Measurements from ENCODE around the gene PIBF1. TPM values are rescaled to one million over a fixed set of nuclear protein-coding genes. Genes with fewer than 3 reads are reported as not detected.
A peak's percentile ranks its signal among the peaks of the same experiment; 100 is the strongest.

PIBF1 gene
- total and polyA plus RNA-seq, 10 of the 15 experiments (the other 5 are each of a cell fraction or from before 2014, with no cell fraction given), result 6.4 to 24.5 (median 11.1) TPM

GRCh38 chr13:72864142-72865011 lies 82.4 kb downstream of the PIBF1 start:
- FAIRE-seq (peak; percentile 90), DNase-seq (ENCODE audit: low read depth, low spot score) (peak; percentile 21), ATAC-seq (peak; percentile 91)
- H3K36me3 ChIP-seq (ENCODE audit: control insufficient read depth in 2 of 2, insufficient read depth in 2 of 2, low read length in 1 of 2), result no peaks in the 10 kb centered on the region; a peak in 1 of 4 replicates
- peaks cover 4% of the 10 kb centered on the region; the same call in 2 of the 3 replicates for H3K9me3 ChIP-seq (replicated peaks; ENCODE audit: control insufficient read depth, insufficient read depth, low read length)
- POLR2A ChIA-PET, result interaction anchor here (0.5 kb wide), 1 partner anchor 146 kb away, joined by 3 read pairs; no protein-coding TSS in a partner anchor
- no TSS peak for BruUV-seq (replicated peaks)
- CTCF ChIA-PET, result interaction anchor here (1.3 to 1.8 kb wide), 2 partner anchors 26 to 56 kb away, joined by 3 read pairs; no protein-coding TSS in a partner anchor
- WGBS (ENCODE audit: insufficient coverage, insufficient replicate concordance, low lambda C conversion rate, missing lambda C conversion rate), result 9% methylated on average over 9 of the region's 9 CpGs
- in situ Hi-C loops (cut with MboI), result no loop called here
- H3K27me3 ChIP-seq (replicated peaks in 1 of 2; ENCODE audit: control insufficient read depth in 2 of 2, insufficient read depth in 2 of 2, low read length in 1 of 2), result no peaks in the 10 kb centered on the region
- H3K9ac ChIP-seq (ENCODE audit: control insufficient read depth, insufficient read depth, low read length), result no peak overlapping the region
- H3K4me3 ChIP-seq, result no peak overlapping the region; the same call in 1 of the 2 replicates
- peak overlapping the region; percentile 30 for H3K27ac ChIP-seq (ENCODE audit: control insufficient read depth, insufficient read depth)
- H4K20me1 ChIP-seq (ENCODE audit: control insufficient read depth, insufficient read depth), result no peaks in the 10 kb centered on the region
- H2AFZ ChIP-seq (ENCODE audit: control insufficient read depth, low read depth, low read length), result no peak overlapping the region; the same call in 1 of the 2 replicates
- SMC1A ChIA-PET (ENCODE audit: uncharacterized antibody, unreplicated experiment), result interaction anchor here (1.0 kb wide), 1 partner anchor 86 kb away, joined by 3 read pairs; no protein-coding TSS in a partner anchor
- intact Hi-C loops (cut with micrococcal nuclease; ENCODE audit: unreplicated experiment), result no loop called here
- RAD21 ChIA-PET (ENCODE audit: unreplicated experiment), result interaction anchor here (0.5 to 1.2 kb wide), 2 partner anchors 24 to 185 kb away, joined by 4 to 6 read pairs; no protein-coding TSS in a partner anchor
- H3K79me2 ChIP-seq (ENCODE audit: control insufficient read depth, insufficient read depth, low read length), result no peaks in the 10 kb centered on the region; the same call in 1 of the 2 replicates
- peak overlapping the region; percentile 12; the same call in 1 of the 2 replicates for H3K4me2 ChIP-seq (ENCODE audit: control insufficient read depth, insufficient read depth)
- peaks cover 7% of the 10 kb centered on the region; the same call in 1 of the 2 replicates for H3K4me1 ChIP-seq (ENCODE audit: control insufficient read depth, insufficient read depth, low read length)
- TF ChIP-seq NR2F1 (conservative IDR thresholded peaks at IDR 0.05), result no peak
- peak; percentile 29; the same call in 1 of the 2 replicates for TF ChIP-seq TCF7 (IDR thresholded peaks at IDR 0.05; ENCODE audit: borderline replicate concordance)
- TF ChIP-seq IKZF2 (IDR thresholded peaks at IDR 0.05), result peak in 1 of 2 experiments; percentile 16; a peak in 1 of 4 replicates
- TF ChIP-seq FOXM1 (IDR thresholded peaks at IDR 0.05; ENCODE audit: low read depth, low read length), result peak; percentile 79; the same call in 1 of the 2 replicates
- peak; percentile 23; the same call in 1 of the 2 replicates for TF ChIP-seq GABPA (IDR thresholded peaks at IDR 0.05; ENCODE audit: low read depth)
- TF ChIP-seq, protein P1, sequence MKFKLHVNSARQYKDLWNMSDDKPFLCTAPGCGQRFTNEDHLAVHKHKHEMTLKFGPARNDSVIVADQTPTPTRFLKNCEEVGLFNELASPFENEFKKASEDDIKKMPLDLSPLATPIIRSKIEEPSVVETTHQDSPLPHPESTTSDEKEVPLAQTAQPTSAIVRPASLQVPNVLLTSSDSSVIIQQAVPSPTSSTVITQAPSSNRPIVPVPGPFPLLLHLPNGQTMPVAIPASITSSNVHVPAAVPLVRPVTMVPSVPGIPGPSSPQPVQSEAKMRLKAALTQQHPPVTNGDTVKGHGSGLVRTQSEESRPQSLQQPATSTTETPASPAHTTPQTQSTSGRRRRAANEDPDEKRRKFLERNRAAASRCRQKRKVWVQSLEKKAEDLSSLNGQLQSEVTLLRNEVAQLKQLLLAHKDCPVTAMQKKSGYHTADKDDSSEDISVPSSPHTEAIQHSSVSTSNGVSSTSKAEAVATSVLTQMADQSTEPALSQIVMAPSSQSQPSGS (IDR thresholded peaks at IDR 0.05; ENCODE audit: low read length), result peak; percentile 71; the same call in 1 of the 2 replicates
- TF ChIP-seq MTA2 (IDR thresholded peaks at IDR 0.05; ENCODE audit: low read depth), result no peak
- peak; percentile 12; the same call in 1 of the 2 replicates for TF ChIP-seq TBL1XR1 (IDR thresholded peaks at IDR 0.05; ENCODE audit: low read depth, low read length)
- peak; percentile 21; the same call in 1 of the 2 replicates for TF ChIP-seq CBX5 (IDR thresholded peaks at IDR 0.05; ENCODE audit: low read depth)
- peak; percentile 86 for TF ChIP-seq RUNX3 (IDR thresholded peaks at IDR 0.05; ENCODE audit: low read length)
- no peak for TF ChIP-seq PAX8 (IDR thresholded peaks at IDR 0.05)
- no peak for TF ChIP-seq IRF3 (IDR thresholded peaks at IDR 0.05)
- TF ChIP-seq MEF2A (IDR thresholded peaks at IDR 0.05; ENCODE audit: insufficient read depth, low read depth, low read length), result peak; percentile 89
- peak; percentile 41 for TF ChIP-seq MEF2B (IDR thresholded peaks at IDR 0.05; ENCODE audit: partially characterized antibody, poor library complexity, severe bottlenecking)
- peak; percentile 79 for TF ChIP-seq JUNB (IDR thresholded peaks at IDR 0.05)
- no peak for TF ChIP-seq LARP7 (IDR thresholded peaks at IDR 0.05)
- TF ChIP-seq SPI1 (IDR thresholded peaks at IDR 0.05; ENCODE audit: borderline replicate concordance, insufficient read depth, low read depth, low read length), result no peak
- 0 out of 2 replicates have a peak, but pooled peaks have one; percentile 45 for TF ChIP-seq MTA3 (IDR thresholded peaks at IDR 0.05; ENCODE audit: borderline replicate concordance, low read length)
- TF ChIP-seq PML (IDR thresholded peaks at IDR 0.05; ENCODE audit: low read length), result peak; percentile 54; the same call in 1 of the 2 replicates
- no peak for TF ChIP-seq GATAD2B (conservative IDR thresholded peaks at IDR 0.05; ENCODE audit: low read depth)

All from GM12878 (cell line).